ENCODE results near the gene RAPSN. TPM values are rescaled to one million over a fixed set of nuclear protein-coding genes. Genes with fewer than 3 reads are reported as not detected.

RAPSN gene
- polyA plus RNA-seq, 1 donor (not counting 4 experiments of a cell fraction or from before 2014, with no cell fraction given): 0.28 TPM

- Histone ChIP-seq H3K36me3 (ENCODE audit: control insufficient read depth in 2 of 2, extremely low read depth in 1 of 2, insufficient read depth in 2 of 2, low read length in 2 of 2) (peaks cover 42 to 49% of the 10 kb centered on the region in 2 experiments), H3K4me3 (ENCODE audit: control insufficient read depth in 2 of 3, extremely low read depth in 1 of 3, insufficient read depth in 2 of 3, low read depth in 1 of 3, low read length in 3 of 3) (no peak overlapping the region), H3K9ac (ENCODE audit: control insufficient read depth, extremely low read depth, insufficient read depth, low read length) (peak overlapping the region; percentile 17), H3K79me2 (ENCODE audit: control insufficient read depth, insufficient read depth, low read length) (peaks cover 21% of the 10 kb centered on the region), H3K4me2 (ENCODE audit: control insufficient read depth, extremely low read depth, insufficient read depth, low read depth, low read length) (peak overlapping the region; percentile 45), H3K27ac (ENCODE audit: control insufficient read depth, insufficient read depth, low read length) (peak overlapping the region; percentile 67), H3K27me3 (ENCODE audit: control insufficient read depth, extremely low read depth, insufficient read depth, low read length) (no peaks in the 10 kb centered on the region), H3K4me1 (ENCODE audit: control insufficient read depth, extremely low read depth, insufficient read depth, low read length) (peaks cover 25% of the 10 kb centered on the region), H2AFZ (ENCODE audit: control insufficient read depth, low read length) (no peak overlapping the region), H3K9me1 (ENCODE audit: control insufficient read depth, extremely low read depth, insufficient read depth, low read length) (no peaks in the 10 kb centered on the region), H3K9me3 (ENCODE audit: control insufficient read depth, low read depth, low read length) (no peaks in the 10 kb centered on the region), H4K20me1 (ENCODE audit: control insufficient read depth, extremely low read depth, insufficient read depth, low read length) (peaks cover 9% of the 10 kb centered on the region)
- TF ChIP-seq EZH2 (IDR thresholded peaks at IDR 0.05; ENCODE audit: low read length): no peak
- TF ChIP-seq, protein P1, sequence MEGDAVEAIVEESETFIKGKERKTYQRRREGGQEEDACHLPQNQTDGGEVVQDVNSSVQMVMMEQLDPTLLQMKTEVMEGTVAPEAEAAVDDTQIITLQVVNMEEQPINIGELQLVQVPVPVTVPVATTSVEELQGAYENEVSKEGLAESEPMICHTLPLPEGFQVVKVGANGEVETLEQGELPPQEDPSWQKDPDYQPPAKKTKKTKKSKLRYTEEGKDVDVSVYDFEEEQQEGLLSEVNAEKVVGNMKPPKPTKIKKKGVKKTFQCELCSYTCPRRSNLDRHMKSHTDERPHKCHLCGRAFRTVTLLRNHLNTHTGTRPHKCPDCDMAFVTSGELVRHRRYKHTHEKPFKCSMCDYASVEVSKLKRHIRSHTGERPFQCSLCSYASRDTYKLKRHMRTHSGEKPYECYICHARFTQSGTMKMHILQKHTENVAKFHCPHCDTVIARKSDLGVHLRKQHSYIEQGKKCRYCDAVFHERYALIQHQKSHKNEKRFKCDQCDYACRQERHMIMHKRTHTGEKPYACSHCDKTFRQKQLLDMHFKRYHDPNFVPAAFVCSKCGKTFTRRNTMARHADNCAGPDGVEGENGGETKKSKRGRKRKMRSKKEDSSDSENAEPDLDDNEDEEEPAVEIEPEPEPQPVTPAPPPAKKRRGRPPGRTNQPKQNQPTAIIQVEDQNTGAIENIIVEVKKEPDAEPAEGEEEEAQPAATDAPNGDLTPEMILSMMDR (optimal IDR thresholded peaks at IDR 0.05 in 1 of 3, IDR thresholded peaks at IDR 0.05 in 1 of 3, conservative IDR thresholded peaks at IDR 0.05 in 1 of 3; ENCODE audit: extremely low read depth in 1 of 3, insufficient read depth in 2 of 3, low read length in 3 of 3): no peak
- DNase-seq (ENCODE audit: low read depth, low spot score) (no peak), FAIRE-seq (no peak)
- dilution Hi-C loops (cut with MboI; ENCODE audit: extremely low pct_ligation_motif_present, low sequenced_read_pairs): no loop called here
Observed at GRCh38 chr11:47477753-47478152, 28.8 kb upstream of the RAPSN start.

DNA sequence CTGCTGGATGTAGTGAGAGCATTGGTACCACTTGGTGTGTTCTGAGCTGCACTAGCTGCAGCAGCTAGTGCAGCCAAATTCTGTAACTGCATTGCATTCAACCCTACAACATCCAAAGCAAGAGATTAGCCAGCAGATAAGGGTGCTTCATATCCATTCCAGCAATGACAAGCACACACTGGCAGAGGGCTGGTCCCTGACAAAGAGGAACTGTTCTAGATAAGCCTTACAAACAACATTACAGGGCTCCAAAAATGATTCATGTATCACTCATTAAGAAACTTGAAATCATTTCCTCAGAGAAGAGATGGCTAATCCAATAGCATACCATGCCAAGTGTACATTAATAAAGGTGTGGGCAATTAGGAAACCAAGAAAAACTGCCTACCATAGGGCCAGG, 28.4 kb upstream of the RAPSN start:
- H3K9me3 ChIP-seq (ENCODE audit: control insufficient read depth, low read depth, low read length): no peaks in the 10 kb centered on the region
- FAIRE-seq (peak; percentile 99), DNase-seq (ENCODE audit: low read depth, low spot score) (peak; percentile 52)
- H3K36me3 ChIP-seq (ENCODE audit: control insufficient read depth in 2 of 2, extremely low read depth in 1 of 2, insufficient read depth in 2 of 2, low read length in 2 of 2): peaks cover 40 to 53% of the 10 kb centered on the region in 2 experiments
- H3K79me2 ChIP-seq (ENCODE audit: control insufficient read depth, insufficient read depth, low read length): peaks cover 21% of the 10 kb centered on the region
- peak overlapping the region; percentile 67 for H3K27ac ChIP-seq (ENCODE audit: control insufficient read depth, insufficient read depth, low read length)
- peak overlapping the region; percentile 7 for H3K4me2 ChIP-seq (ENCODE audit: control insufficient read depth, extremely low read depth, insufficient read depth, low read depth, low read length)
- H3K4me1 ChIP-seq (ENCODE audit: control insufficient read depth, extremely low read depth, insufficient read depth, low read length): peaks cover 25% of the 10 kb centered on the region
- H3K4me3 ChIP-seq (ENCODE audit: control insufficient read depth in 2 of 3, extremely low read depth in 1 of 3, insufficient read depth in 2 of 3, low read depth in 1 of 3, low read length in 3 of 3): no peak overlapping the region
- dilution Hi-C loops (cut with MboI; ENCODE audit: extremely low pct_ligation_motif_present, low sequenced_read_pairs): no loop called here
- H2AFZ ChIP-seq (ENCODE audit: control insufficient read depth, low read length): no peak overlapping the region
- no peaks in the 10 kb centered on the region for H3K9me1 ChIP-seq (ENCODE audit: control insufficient read depth, extremely low read depth, insufficient read depth, low read length)
- H4K20me1 ChIP-seq (ENCODE audit: control insufficient read depth, extremely low read depth, insufficient read depth, low read length): peaks cover 9% of the 10 kb centered on the region
- TF ChIP-seq, protein P1 (optimal IDR thresholded peaks at IDR 0.05 in 1 of 3, IDR thresholded peaks at IDR 0.05 in 1 of 3, conservative IDR thresholded peaks at IDR 0.05 in 1 of 3; ENCODE audit: extremely low read depth in 1 of 3, insufficient read depth in 2 of 3, low read length in 3 of 3): no peak
- TF ChIP-seq EZH2 (IDR thresholded peaks at IDR 0.05; ENCODE audit: low read length): no peak
- H3K9ac ChIP-seq (ENCODE audit: control insufficient read depth, extremely low read depth, insufficient read depth, low read length): no peak overlapping the region
- no peaks in the 10 kb centered on the region for H3K27me3 ChIP-seq (ENCODE audit: control insufficient read depth, extremely low read depth, insufficient read depth, low read length)

Data from keratinocyte (primary cell).